Tibial nerve (tissue), 4 donors: ENCODE data around the gene RELB. TPM values are rescaled to one million over a fixed set of nuclear protein-coding genes. Genes with fewer than 3 reads are reported as not detected.

ENCODE experiments used
- DNase-seq, 2 donors: peaks; one replicate each; pipeline ENCODE4 v3.0.0-alpha.2; 2019; ENCODE audit warnings: low spot score in 2 of 2
- H3K27ac ChIP-seq, 4 donors: fragments of 200-600 bp; sonication (generic) in 3 of 4; one replicate each; pipeline ENCODE4 v1.5.1; 2017 to 2019; ENCODE audit warnings: mild to moderate bottlenecking in 1 of 4
- H3K27me3 ChIP-seq, 2 donors: fragments of 200-600 bp; sonication (generic) in 1 of 2; one replicate each; pipeline versions ENCODE4 v1.5.1 to v1.6.0; 2017 to 2019
- H3K36me3 ChIP-seq, 3 donors: fragments of 200-600 bp; sonication (generic); one replicate each; pipeline ENCODE4 v1.5.1; 2018 to 2019
- H3K4me1 ChIP-seq, 4 donors: fragments of 200-600 bp; sonication (generic) in 3 of 4; one replicate each; pipeline ENCODE4 v1.5.1; 2017 to 2019
- H3K4me3 ChIP-seq, 4 donors: fragments of 200-600 bp; sonication (generic) in 3 of 4; one replicate each; pipeline ENCODE4 v1.5.1; 2017 to 2019; ENCODE audit warnings: mild to moderate bottlenecking in 1 of 4, moderate library complexity in 1 of 4
- H3K9me3 ChIP-seq, 4 donors: fragments of 200-600 bp; sonication (generic) in 3 of 4; one replicate each; pipeline ENCODE4 v1.5.1; 2017 to 2019
- EP300 ChIP-seq, 2 donors: sonication (generic); formaldehyde crosslinking; IDR thresholded peaks; one replicate each; pipeline ENCODE4 v1.6.1; 2017; ENCODE audit warnings: antibody characterized with exemption in 2 of 2, mild to moderate bottlenecking in 1 of 2
- POLR2A ChIP-seq, 2 donors: fragments of 450-650 bp; IDR thresholded peaks; one replicate each; pipeline ENCODE4 v1.6.1; 2017; ENCODE audit warnings: antibody characterized with exemption in 2 of 2, mild to moderate bottlenecking in 2 of 2, moderate library complexity in 2 of 2
- WGBS, 2 donors: methylation state at CpG; one replicate each; pipeline ENCODE4 v1.1.5; 2018; 5-methylcytosine and 5-hydroxymethylcytosine counted together
- total RNA-seq, 4 donors: library from RNA; depleted of rRNA; stranded (reverse); fragments of >200 nt; gene quantifications; one replicate each; pipeline ENCODE4 v1.1.0, GENCODE V29; 2016
- TF ChIP-seq, protein P1 (sequence below), 5 experiments: fragments of 200-600 bp in 3 of 5; fragments of 450-650 bp in 2 of 5; sonication (generic) in 3 of 5; IDR thresholded peaks; one replicate each; pipeline ENCODE4 v1.5.1; 2016 to 2019; ENCODE audit warnings: antibody characterized with exemption in 5 of 5, mild to moderate bottlenecking in 3 of 5, moderate library complexity in 2 of 5

Gene RELB
- total RNA-seq, 4 donors from 2014 or later = 4.2 to 14.9 (median 9.9) TPM

DNA sequence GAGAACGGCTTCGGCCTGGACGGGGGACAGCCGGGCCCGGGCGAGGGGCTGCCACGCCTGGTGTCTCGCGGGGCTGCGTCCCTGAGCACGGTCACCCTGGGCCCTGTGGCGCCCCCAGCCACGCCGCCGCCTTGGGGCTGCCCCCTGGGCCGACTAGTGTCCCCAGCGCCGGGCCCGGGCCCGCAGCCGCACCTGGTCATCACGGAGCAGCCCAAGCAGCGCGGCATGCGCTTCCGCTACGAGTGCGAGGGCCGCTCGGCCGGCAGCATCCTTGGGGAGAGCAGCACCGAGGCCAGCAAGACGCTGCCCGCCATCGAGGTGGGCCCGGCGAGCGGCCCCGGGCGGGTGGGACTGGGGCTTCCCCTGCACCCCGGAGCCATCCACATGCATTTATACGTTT lies 10.7 kb downstream of the RELB start:
- H3K4me1 ChIP-seq = peaks cover 0 to 4% (median 0%) of the 10 kb centered on the region in 4 donors
- no peaks in the 10 kb centered on the region for H3K9me3 ChIP-seq
- 96% methylated on average over 30 to 42 of the region's 42 CpGs for WGBS, 2 donors
- no peak overlapping the region for H3K4me3 ChIP-seq
- TF ChIP-seq EP300 (IDR thresholded peaks at IDR 0.05) = no peak
- TF ChIP-seq, protein P1, sequence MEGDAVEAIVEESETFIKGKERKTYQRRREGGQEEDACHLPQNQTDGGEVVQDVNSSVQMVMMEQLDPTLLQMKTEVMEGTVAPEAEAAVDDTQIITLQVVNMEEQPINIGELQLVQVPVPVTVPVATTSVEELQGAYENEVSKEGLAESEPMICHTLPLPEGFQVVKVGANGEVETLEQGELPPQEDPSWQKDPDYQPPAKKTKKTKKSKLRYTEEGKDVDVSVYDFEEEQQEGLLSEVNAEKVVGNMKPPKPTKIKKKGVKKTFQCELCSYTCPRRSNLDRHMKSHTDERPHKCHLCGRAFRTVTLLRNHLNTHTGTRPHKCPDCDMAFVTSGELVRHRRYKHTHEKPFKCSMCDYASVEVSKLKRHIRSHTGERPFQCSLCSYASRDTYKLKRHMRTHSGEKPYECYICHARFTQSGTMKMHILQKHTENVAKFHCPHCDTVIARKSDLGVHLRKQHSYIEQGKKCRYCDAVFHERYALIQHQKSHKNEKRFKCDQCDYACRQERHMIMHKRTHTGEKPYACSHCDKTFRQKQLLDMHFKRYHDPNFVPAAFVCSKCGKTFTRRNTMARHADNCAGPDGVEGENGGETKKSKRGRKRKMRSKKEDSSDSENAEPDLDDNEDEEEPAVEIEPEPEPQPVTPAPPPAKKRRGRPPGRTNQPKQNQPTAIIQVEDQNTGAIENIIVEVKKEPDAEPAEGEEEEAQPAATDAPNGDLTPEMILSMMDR (IDR thresholded peaks at IDR 0.05) = no peak
- no peak for TF ChIP-seq POLR2A (IDR thresholded peaks at IDR 0.05)
- no peaks in the 10 kb centered on the region for H3K27me3 ChIP-seq
- no peak overlapping the region for H3K27ac ChIP-seq
- H3K36me3 ChIP-seq = peaks cover 0 to 76% (median 5%) of the 10 kb centered on the region in 3 donors
- DNase-seq = no peak

DNA sequence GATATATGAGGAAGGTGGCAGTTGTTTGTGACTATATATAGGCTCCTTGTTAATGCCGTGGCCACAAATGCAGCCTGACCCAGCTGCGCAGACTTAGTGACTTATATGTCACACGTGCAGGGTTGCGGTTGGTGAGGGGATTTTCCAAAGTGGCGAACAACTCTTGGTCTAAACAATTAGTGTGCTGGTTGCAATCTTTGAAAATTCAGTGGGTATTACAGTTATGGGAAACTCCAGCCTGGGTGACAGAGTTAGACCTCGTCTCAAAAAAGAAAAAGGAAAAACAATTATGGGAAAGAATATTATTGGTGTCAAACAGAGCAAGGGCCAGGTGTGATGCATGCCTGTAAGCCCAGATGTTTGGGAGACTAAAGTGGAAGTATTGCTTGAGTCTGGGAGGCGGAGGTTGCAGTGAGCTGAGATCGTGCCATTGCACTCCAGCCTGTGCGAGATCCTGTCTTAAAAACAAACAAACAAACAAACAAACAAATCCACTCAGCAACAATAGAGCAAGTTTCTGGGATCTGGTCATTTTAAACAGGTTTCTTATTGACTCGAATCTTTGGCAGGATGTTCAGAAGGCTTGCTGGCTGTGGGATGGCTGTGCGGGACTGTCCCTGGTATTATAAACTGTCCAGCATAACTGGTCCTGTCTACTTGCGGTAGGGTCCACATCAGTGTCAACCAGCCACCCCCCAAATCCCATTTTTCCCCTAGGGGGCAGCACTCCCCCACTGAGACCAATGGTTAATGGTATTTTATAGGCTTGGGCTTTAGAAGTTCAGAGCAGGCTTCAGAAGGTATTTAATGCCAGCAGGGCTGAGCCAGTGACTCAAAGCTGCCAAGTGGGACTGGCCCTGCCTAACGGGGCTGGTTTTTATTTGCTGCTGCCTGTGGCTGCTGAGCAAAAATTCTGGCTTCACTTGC lies 15.4 kb downstream of the RELB start:
- DNase-seq = peak; percentile 21 to 74
- TF ChIP-seq, protein P1 (IDR thresholded peaks at IDR 0.05) = peak; percentile 39 to 66 (median 51)
- TF ChIP-seq EP300 (IDR thresholded peaks at IDR 0.05) = no peak
- 58 to 64% methylated on average over 13 of the region's 13 CpGs for WGBS, 2 donors
- Histone ChIP-seq H3K9me3 (no peaks in the 10 kb centered on the region), H3K27ac (peak overlapping the region in 1 of 4 donors; percentile 9), H3K36me3 (peaks cover 0 to 66% (median 5%) of the 10 kb centered on the region in 3 donors), H3K4me3 (no peak overlapping the region), H3K4me1 (peaks cover 0 to 7% (median 0%) of the 10 kb centered on the region in 4 donors), H3K27me3 (no peaks in the 10 kb centered on the region)

DNA sequence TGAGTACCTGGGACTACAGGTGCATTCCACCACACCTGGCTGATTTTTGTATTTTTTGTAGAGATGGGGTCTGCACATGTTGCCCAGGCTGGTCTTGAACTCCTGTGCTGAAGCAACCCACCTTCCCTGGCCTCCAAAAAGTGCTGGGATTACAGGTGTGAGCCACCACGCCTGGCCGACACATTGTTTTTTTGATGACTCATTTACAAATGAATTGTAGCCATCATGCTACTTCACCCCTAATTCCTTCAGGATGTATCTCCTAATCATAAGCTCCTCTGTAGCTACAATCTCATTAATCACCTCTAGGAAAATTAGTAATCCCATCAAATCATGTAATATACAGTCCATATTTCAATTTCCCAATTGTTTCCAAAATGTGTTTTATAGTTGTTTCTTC lies 17.9 kb downstream of the RELB start:
- Histone ChIP-seq H3K36me3 (peaks cover 0 to 52% (median under 1%) of the 10 kb centered on the region in 3 donors), H3K4me1 (peaks cover 0 to 7% (median 0%) of the 10 kb centered on the region in 4 donors), H3K27me3 (no peaks in the 10 kb centered on the region), H3K9me3 (no peaks in the 10 kb centered on the region), H3K4me3 (no peak overlapping the region), H3K27ac (no peak overlapping the region)
- 80 to 82% methylated on average over 2 of the region's 2 CpGs for WGBS, 2 donors
- TF ChIP-seq, protein P1 (IDR thresholded peaks at IDR 0.05) = no peak
- TF ChIP-seq EP300 (IDR thresholded peaks at IDR 0.05) = no peak
- no peak for TF ChIP-seq POLR2A (IDR thresholded peaks at IDR 0.05)
- no peak for DNase-seq

DNA sequence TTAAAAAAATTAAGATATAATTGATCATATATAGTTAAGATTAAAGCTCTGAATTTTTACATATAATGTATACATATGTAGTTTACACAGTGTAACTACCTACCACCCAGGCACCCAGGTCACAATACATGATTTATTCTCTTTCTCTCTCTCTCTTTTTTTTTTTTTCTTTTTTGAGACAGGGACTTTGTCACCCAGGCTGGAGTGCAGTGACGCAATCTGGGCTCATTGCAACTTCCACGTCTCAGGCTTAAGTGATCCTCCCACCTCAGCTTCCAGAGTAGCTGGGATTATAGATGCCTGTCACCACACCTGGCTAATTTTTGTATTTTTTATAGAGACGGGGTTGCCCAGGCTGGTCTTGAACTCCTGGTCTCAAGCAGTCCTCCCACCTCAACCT lies 18.8 kb downstream of the RELB start:
- no peaks in the 10 kb centered on the region for H3K9me3 ChIP-seq
- 85 to 87% methylated on average over 3 of the region's 3 CpGs for WGBS, 2 donors
- H3K27ac ChIP-seq = no peak overlapping the region
- H3K27me3 ChIP-seq = no peaks in the 10 kb centered on the region
- H3K36me3 ChIP-seq = peaks cover 0 to 49% (median 0%) of the 10 kb centered on the region in 3 donors
- no peak overlapping the region for H3K4me3 ChIP-seq
- no peak for DNase-seq
- TF ChIP-seq POLR2A (IDR thresholded peaks at IDR 0.05) = no peak
- TF ChIP-seq, protein P1 (IDR thresholded peaks at IDR 0.05) = no peak
- peaks cover 0 to 7% (median 0%) of the 10 kb centered on the region in 4 donors for H3K4me1 ChIP-seq

DNA sequence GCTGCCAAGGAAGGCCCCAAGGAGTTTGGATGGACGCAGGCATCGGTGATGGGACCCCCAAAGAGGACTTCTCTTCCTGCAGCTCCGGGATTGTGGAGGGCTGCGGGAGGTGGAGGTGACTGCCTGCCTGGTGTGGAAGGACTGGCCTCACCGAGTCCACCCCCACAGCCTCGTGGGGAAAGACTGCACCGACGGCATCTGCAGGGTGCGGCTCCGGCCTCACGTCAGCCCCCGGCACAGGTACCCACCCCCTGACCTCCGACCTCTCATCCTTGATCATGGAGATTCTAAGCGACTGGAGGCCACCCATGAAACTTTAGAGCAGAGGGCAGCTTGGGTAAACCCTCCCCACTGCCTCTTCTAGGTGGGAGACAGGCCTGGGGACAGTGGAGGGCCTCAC lies 20.7 kb downstream of the RELB start:
- Histone ChIP-seq H3K4me3 (no peak overlapping the region), H3K27ac (no peak overlapping the region), H3K9me3 (no peaks in the 10 kb centered on the region), H3K4me1 (peaks cover 0 to 3% (median 0%) of the 10 kb centered on the region in 4 donors), H3K36me3 (peaks cover 0 to 54% (median 0%) of the 10 kb centered on the region in 3 donors), H3K27me3 (no peaks in the 10 kb centered on the region)
- DNase-seq = no peak
- 68 to 71% methylated on average over 13 to 14 of the region's 14 CpGs for WGBS, 2 donors
- TF ChIP-seq, protein P1 (IDR thresholded peaks at IDR 0.05) = no peak
- TF ChIP-seq EP300 (IDR thresholded peaks at IDR 0.05) (no peak), POLR2A (IDR thresholded peaks at IDR 0.05) (no peak)
